Endothelial cell of umbilical vein (primary cell): ENCODE results near the gene ERFL. TPM values are rescaled to one million over a fixed set of nuclear protein-coding genes. Genes with fewer than 3 reads are reported as not detected.

Experiments used
- BruUV-seq: library from RNA; stranded (reverse); fragments of 400-500 nt; replicated peaks from 2 replicates; lab custom pipeline; 2021; lab: Mats Ljungman, UMichigan
- CTCF ChIA-PET: fragments of 300-600, 350-600 bp; sonication (Branson Sonifier 250); formaldehyde crosslinking; loops from one replicate; lab custom pipeline; 2021; ENCODE audit warnings: antibody characterized with exemption, inconsistent platforms; lab: Charles Lee
- POLR2A ChIA-PET: fragments of 300-600, 350-600 bp; sonication (Branson Sonifier 250); formaldehyde crosslinking; loops from one replicate; lab custom pipeline; 2021; ENCODE audit warnings: antibody characterized with exemption, inconsistent platforms; lab: Charles Lee
- DNase-seq: peaks from one replicate; pipeline ENCODE4 v3.0.0-alpha.2; 2011; ENCODE audit warnings: low read depth, low spot score
- FAIRE-seq: peaks from 2 replicates; lab custom pipeline; 2011; peaks lifted over from hg19 to GRCh38; lab: Jason Lieb, UNC
- H2AFZ ChIP-seq: 2 replicates; pipeline ENCODE4 v1.6.0; 2012; ENCODE audit warnings: low read depth, low read length, control low read depth, inconsistent platforms
- H3K27ac ChIP-seq: 2 replicates; pipeline ENCODE4 v1.5.1; 2011; ENCODE audit warnings: low read depth, mild to moderate bottlenecking, control low read depth, low read length, moderate library complexity; ENCODE audit not compliant: insufficient read depth
- H3K27me3 ChIP-seq, 2 experiments: 2 replicates each; pipeline versions ENCODE4 v1.6.0 to v1.6.1; 2011; ENCODE audit warnings: low read length in 2 of 2, mixed read lengths in 1 of 2; ENCODE audit not compliant: control insufficient read depth in 2 of 2, insufficient read depth in 2 of 2
- H3K36me3 ChIP-seq, 2 experiments: 2 replicates in 1 of 2; 3 replicates in 1 of 2; pipeline ENCODE4 v1.5.1; 2011; ENCODE audit warnings: low read length in 2 of 2, mild to moderate bottlenecking in 1 of 2, moderate library complexity in 1 of 2; ENCODE audit not compliant: control insufficient read depth in 2 of 2, insufficient read depth in 2 of 2; ENCODE audit errors: extremely low read depth in 1 of 2
- H3K4me1 ChIP-seq: 3 replicates; pipeline ENCODE4 v1.5.1; 2011; ENCODE audit warnings: mild to moderate bottlenecking, low read length; ENCODE audit not compliant: control insufficient read depth, insufficient read depth; ENCODE audit errors: extremely low read depth
- H3K4me2 ChIP-seq: 2 replicates; pipeline ENCODE4 v1.6.1; 2011; ENCODE audit warnings: low read length, control low read depth, mixed read lengths; ENCODE audit not compliant: insufficient read depth
- H3K4me3 ChIP-seq, 3 experiments: fragments of 200-600 bp in 1 of 3; sonication (generic), shearing (Covaris generic) in 1 of 3; replicated peaks in 1 of 3; 2 replicates each; pipeline ENCODE4 v1.5.1; 2011 to 2016; ENCODE audit warnings: control low read depth in 3 of 3, low read length in 3 of 3, mild to moderate bottlenecking in 2 of 3, inconsistent platforms in 1 of 3, low read depth in 1 of 3, moderate library complexity in 1 of 3; ENCODE audit not compliant: insufficient read depth in 1 of 3
- H3K79me2 ChIP-seq: 2 replicates; pipeline ENCODE4 v1.6.0; 2012; ENCODE audit warnings: low read length, inconsistent platforms; ENCODE audit not compliant: control insufficient read depth, insufficient read depth
- H3K9ac ChIP-seq: replicated peaks from 2 replicates; pipeline ENCODE3; 2011; ENCODE audit warnings: low read length, control low read depth; ENCODE audit not compliant: insufficient read depth; ENCODE audit errors: extremely low read depth
- H3K9me1 ChIP-seq: replicated peaks from 3 replicates; pipeline ENCODE4 v1.6.0; 2011; ENCODE audit warnings: mild to moderate bottlenecking, low read length; ENCODE audit not compliant: control insufficient read depth, insufficient read depth; ENCODE audit errors: extremely low read depth
- H3K9me3 ChIP-seq: replicated peaks from 2 replicates; pipeline ENCODE4 v1.5.1; 2012; ENCODE audit warnings: low read length, inconsistent platforms; ENCODE audit not compliant: control insufficient read depth, insufficient read depth
- H4K20me1 ChIP-seq: replicated peaks from 2 replicates; pipeline ENCODE3; 2011; ENCODE audit warnings: mild to moderate bottlenecking, low read length; ENCODE audit not compliant: control insufficient read depth, insufficient read depth; ENCODE audit errors: extremely low read depth
- CTCF ChIP-seq, 2 donors: IDR thresholded peaks; 1 replicate in 1 of 2; 2 replicates in 1 of 2; pipeline ENCODE4 v1.5.1; 2011; ENCODE audit warnings: low read length in 2 of 2, mild to moderate bottlenecking in 2 of 2, moderate library complexity in 2 of 2, control low read depth in 1 of 2, inconsistent platforms in 1 of 2, low read depth in 1 of 2; ENCODE audit not compliant: insufficient read depth in 1 of 2; ENCODE audit errors: extremely low read depth in 1 of 2
- EZH2 ChIP-seq: IDR thresholded peaks from 2 replicates; pipeline ENCODE4 v1.6.1; 2012; ENCODE audit warnings: borderline replicate concordance, low read depth, mild to moderate bottlenecking, moderate library complexity, low read length, inconsistent platforms; ENCODE audit not compliant: severe bottlenecking
- FOS ChIP-seq: IDR thresholded peaks from 2 replicates; pipeline ENCODE4 v1.6.1; 2011; ENCODE audit warnings: mild to moderate bottlenecking, low read length, moderate library complexity, borderline replicate concordance; ENCODE audit not compliant: insufficient read depth
- GATA2 ChIP-seq: IDR thresholded peaks from 2 replicates; pipeline ENCODE4 v1.7.0; 2011; ENCODE audit warnings: low read depth, mild to moderate bottlenecking, moderate library complexity, mixed read lengths, low read length; ENCODE audit not compliant: insufficient read length, insufficient read depth
- JUN ChIP-seq: IDR thresholded peaks from 2 replicates; pipeline ENCODE4 v1.6.1; 2011; ENCODE audit warnings: borderline replicate concordance, low read depth; ENCODE audit not compliant: insufficient read length, insufficient read depth
- MYC ChIP-seq: IDR thresholded peaks from one replicate; pipeline ENCODE4 v1.6.1; 2011; ENCODE audit warnings: mild to moderate bottlenecking, low read depth, low read length
- POLR2A ChIP-seq: IDR thresholded peaks from 2 replicates; pipeline ENCODE4 v1.6.1; 2012; ENCODE audit warnings: low read depth, mild to moderate bottlenecking, control low read depth, low read length
- POLR2AphosphoS5 ChIP-seq: IDR thresholded peaks from 2 replicates; pipeline ENCODE4 v1.6.1; 2012; ENCODE audit warnings: low read depth, mild to moderate bottlenecking, control low read depth, low read length, moderate library complexity; ENCODE audit not compliant: insufficient read depth
- dilution Hi-C: fragments of 300-500 bp; cut with MboI; formaldehyde crosslinking; loops from one replicate; pipeline ENCODE4 v1.15.0; 2019; ENCODE audit warnings: low sequenced_read_pairs; ENCODE audit not compliant: extremely low pct_ligation_motif_present
- intact Hi-C: fragments of 100-400 bp; cut with micrococcal nuclease; formaldehyde crosslinking; loops from one replicate; pipeline ENCODE4 v1.10.0; 2022
- polyA plus RNA-seq, 4 experiments: library from polyadenylated mRNA; depleted of rRNA in 3 of 4; stranded (reverse) in 3 of 4; unstranded in 1 of 4; fragments of >200 nt; gene quantifications; 2 replicates each; pipeline versions ENCODE4 v1.2.1 to v1.2.3, GENCODE V29; 2011 to 2012; ENCODE audit warnings: missing spikeins in 1 of 4
- total RNA-seq: library from RNA; stranded (reverse); gene quantifications from 2 replicates; pipeline ENCODE4 v1.2.3, GENCODE V29; 2021
- TF ChIP-seq, protein P1 (sequence below): IDR thresholded peaks from 2 replicates; pipeline ENCODE4 v1.6.1; 2011; ENCODE audit not compliant: insufficient read depth, insufficient read length

The ERFL gene
- total and polyA plus RNA-seq, 2 donors (not counting 3 experiments of a cell fraction or from before 2014, with no cell fraction given): not detected

DNA sequence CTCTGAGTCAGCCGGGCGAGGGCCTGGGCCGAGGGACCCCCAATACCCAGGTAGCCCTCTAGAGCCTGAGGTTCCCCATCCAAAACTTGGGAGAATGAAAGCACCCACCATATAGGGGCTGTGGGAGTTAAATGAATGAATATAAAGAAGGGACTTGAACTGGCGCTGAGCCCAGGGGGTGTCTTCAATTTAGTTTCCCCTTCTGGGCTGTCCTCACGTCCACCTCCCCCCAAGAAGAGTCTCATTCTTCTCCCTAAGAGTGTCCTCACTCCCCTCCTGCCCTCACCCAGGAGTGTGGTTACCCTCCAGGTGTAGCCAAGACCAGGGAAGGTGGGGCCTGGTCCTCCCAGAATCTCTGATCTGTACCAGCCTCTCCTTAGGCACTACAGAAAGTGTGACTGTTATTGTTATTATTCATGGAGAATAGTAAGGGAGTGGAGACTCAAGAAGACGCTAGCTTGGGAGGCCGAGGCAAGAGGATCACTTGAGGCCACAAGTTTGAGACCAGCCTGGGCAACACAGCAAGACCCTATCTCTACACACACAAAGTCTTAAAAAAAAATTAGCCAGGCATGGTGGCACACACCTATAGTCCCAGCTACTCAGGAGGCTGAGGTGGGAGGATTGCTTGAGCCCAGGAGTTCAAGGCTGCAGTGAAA is 48.5 kb downstream of the ERFL start:
- FAIRE-seq (no peak), DNase-seq (no peak)
- TF ChIP-seq POLR2A (no peak), FOS (no peak), JUN (no peak), POLR2AphosphoS5 (no peak), MYC (no peak), CTCF (IDR thresholded peaks at IDR 0.05; ENCODE audit: extremely low read depth in 1 of 2, insufficient read depth in 1 of 2, low read depth in 1 of 2, low read length in 2 of 2) (no peak), EZH2 (no peak), GATA2 (no peak)
- TF ChIP-seq, protein P1, sequence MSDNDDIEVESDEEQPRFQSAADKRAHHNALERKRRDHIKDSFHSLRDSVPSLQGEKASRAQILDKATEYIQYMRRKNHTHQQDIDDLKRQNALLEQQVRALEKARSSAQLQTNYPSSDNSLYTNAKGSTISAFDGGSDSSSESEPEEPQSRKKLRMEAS: no peak
- no peak overlapping the region for H3K4me2 ChIP-seq
- H4K20me1 ChIP-seq: no peaks in the 10 kb centered on the region
- no peaks in the 10 kb centered on the region for H3K36me3 ChIP-seq
- H3K9me1 ChIP-seq: no peaks in the 10 kb centered on the region
- H3K9ac ChIP-seq: no peak overlapping the region
- CTCF ChIA-PET: no interaction called here
- dilution Hi-C loops: no loop called here
- intact Hi-C loops: no loop called here
- POLR2A ChIA-PET: no interaction called here
- H3K27ac ChIP-seq: no peak overlapping the region
- H3K79me2 ChIP-seq: peaks cover 5% of the 10 kb centered on the region
- no TSS peak for BruUV-seq
- no peak overlapping the region for H2AFZ ChIP-seq
- H3K4me1 ChIP-seq: peaks cover 7% of the 10 kb centered on the region
- H3K4me3 ChIP-seq: no peak overlapping the region
- no peaks in the 10 kb centered on the region for H3K27me3 ChIP-seq
- H3K9me3 ChIP-seq: no peaks in the 10 kb centered on the region
